ENCODE results near the gene SUPT3H.

The SUPT3H gene

GRCh38 chr6:44932651-44933091 lies 445.1 kb downstream of the SUPT3H start:
- no peak for DNase-seq (ENCODE audit: low read depth)
- TF ChIP-seq MAX (IDR thresholded peaks at IDR 0.05; ENCODE audit: low read depth, low read length): no peak
- no peak for TF ChIP-seq CTCF (IDR thresholded peaks at IDR 0.05; ENCODE audit: low read depth, low read length)
- TF ChIP-seq MYC (IDR thresholded peaks at IDR 0.05; ENCODE audit: low read depth, low read length): no peak
- no peak for TF ChIP-seq POLR2A (IDR thresholded peaks at IDR 0.05; ENCODE audit: extremely low read depth, insufficient read length)
- H3K4me3 ChIP-seq (ENCODE audit: low read depth, low read length): no peak overlapping the region

- DNase-seq (ENCODE audit: low read depth): no peak
- TF ChIP-seq MAX (IDR thresholded peaks at IDR 0.05; ENCODE audit: low read depth, low read length): no peak
- no peak for TF ChIP-seq CTCF (IDR thresholded peaks at IDR 0.05; ENCODE audit: low read depth, low read length)
- no peak for TF ChIP-seq POLR2A (IDR thresholded peaks at IDR 0.05; ENCODE audit: extremely low read depth, insufficient read length)
- no peak for TF ChIP-seq MYC (IDR thresholded peaks at IDR 0.05; ENCODE audit: low read depth, low read length)
- no peak overlapping the region for H3K4me3 ChIP-seq (ENCODE audit: low read depth, low read length)
These were observed 446.3 kb downstream of the SUPT3H start for GRCh38 chr6:44931385-44931784.

- no peak overlapping the region for H3K4me3 ChIP-seq (ENCODE audit: low read depth, low read length)
- DNase-seq (ENCODE audit: low read depth): no peak
- TF ChIP-seq MAX (IDR thresholded peaks at IDR 0.05; ENCODE audit: low read depth, low read length) (no peak), MYC (IDR thresholded peaks at IDR 0.05; ENCODE audit: low read depth, low read length) (no peak), CTCF (IDR thresholded peaks at IDR 0.05; ENCODE audit: low read depth, low read length) (no peak), POLR2A (IDR thresholded peaks at IDR 0.05; ENCODE audit: extremely low read depth, insufficient read length) (no peak)
These were observed 451.2 kb downstream of the SUPT3H start for GRCh38 chr6:44926556-44926955.

- peak; percentile 20 for DNase-seq (ENCODE audit: low read depth)
- H3K4me3 ChIP-seq (ENCODE audit: low read depth, low read length): no peak overlapping the region
- no peak for TF ChIP-seq POLR2A (IDR thresholded peaks at IDR 0.05; ENCODE audit: extremely low read depth, insufficient read length)
- TF ChIP-seq MYC (IDR thresholded peaks at IDR 0.05; ENCODE audit: low read depth, low read length): no peak
- no peak for TF ChIP-seq MAX (IDR thresholded peaks at IDR 0.05; ENCODE audit: low read depth, low read length)
- TF ChIP-seq CTCF (IDR thresholded peaks at IDR 0.05; ENCODE audit: low read depth, low read length): no peak
These were observed 452.5 kb downstream of the SUPT3H start for GRCh38 chr6:44925100-44925739.

- TF ChIP-seq CTCF (IDR thresholded peaks at IDR 0.05; ENCODE audit: low read depth, low read length) (no peak), MAX (IDR thresholded peaks at IDR 0.05; ENCODE audit: low read depth, low read length) (no peak), POLR2A (IDR thresholded peaks at IDR 0.05; ENCODE audit: extremely low read depth, insufficient read length) (no peak)
- DNase-seq (ENCODE audit: low read depth): no peak
These were observed 454.3 kb downstream of the SUPT3H start for GRCh38 chr6:44923444-44923843.

More at GRCh38 chr6:44923444-44923843, 454.3 kb downstream of the SUPT3H start:
- no peak overlapping the region for H3K4me3 ChIP-seq (ENCODE audit: low read depth, low read length)
